Medulla oblongata (tissue), 1 donor: Measurements from ENCODE around the gene ITIH3.

Experiments used
- DNase-seq: peaks from one replicate; pipeline ENCODE4 v3.0.0-alpha.2; 2015; ENCODE audit errors: extremely low spot score

The ITIH3 gene

DNA sequence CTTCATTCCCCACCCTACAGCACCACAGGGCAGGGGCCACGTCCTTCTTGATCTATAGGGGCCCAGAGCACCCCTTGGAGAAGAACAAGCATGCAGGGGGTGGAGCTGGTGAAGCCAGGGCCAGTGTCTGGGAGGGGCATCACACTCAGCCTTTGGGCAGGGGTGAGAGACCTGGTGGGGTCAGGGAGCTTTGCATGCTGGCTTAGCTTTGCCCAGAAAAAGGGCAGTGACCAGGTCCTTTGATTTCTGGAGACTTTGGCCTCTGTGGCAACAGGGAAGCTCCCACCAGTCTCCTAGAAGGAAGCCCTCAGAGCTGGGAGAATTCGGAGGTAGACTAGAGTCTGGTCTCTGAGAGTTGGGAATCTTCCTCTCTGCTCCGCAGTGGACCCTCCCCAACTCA is 34.9 kb downstream of the ITIH3 start:
- no peak for DNase-seq

DNA sequence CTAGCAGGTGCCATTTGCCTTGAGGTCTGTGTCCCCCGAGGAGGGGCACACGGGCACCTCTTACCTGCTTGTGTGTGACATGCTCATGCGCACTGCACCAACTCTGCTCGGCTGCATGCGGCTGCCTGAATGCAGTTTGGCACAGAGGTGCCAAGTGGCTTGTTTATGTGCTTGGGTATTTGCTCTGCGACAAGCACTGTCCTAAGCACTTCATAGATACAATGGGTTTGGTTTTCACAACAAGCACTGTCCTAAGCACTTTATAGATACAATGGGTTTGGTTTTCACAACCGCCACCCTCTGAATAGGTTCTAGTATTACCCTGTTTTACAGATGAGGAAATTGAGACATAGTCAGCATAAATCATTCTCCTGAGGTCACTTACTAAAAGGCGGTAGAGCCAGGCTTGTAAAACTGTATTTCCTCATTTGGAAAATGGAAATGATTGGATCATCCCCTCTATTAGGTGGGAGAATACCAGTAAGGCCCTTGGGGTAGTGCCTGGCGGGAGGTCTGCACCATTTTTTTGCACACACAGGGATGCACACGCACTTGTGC is 35.4 kb downstream of the ITIH3 start:
- no peak for DNase-seq

DNA sequence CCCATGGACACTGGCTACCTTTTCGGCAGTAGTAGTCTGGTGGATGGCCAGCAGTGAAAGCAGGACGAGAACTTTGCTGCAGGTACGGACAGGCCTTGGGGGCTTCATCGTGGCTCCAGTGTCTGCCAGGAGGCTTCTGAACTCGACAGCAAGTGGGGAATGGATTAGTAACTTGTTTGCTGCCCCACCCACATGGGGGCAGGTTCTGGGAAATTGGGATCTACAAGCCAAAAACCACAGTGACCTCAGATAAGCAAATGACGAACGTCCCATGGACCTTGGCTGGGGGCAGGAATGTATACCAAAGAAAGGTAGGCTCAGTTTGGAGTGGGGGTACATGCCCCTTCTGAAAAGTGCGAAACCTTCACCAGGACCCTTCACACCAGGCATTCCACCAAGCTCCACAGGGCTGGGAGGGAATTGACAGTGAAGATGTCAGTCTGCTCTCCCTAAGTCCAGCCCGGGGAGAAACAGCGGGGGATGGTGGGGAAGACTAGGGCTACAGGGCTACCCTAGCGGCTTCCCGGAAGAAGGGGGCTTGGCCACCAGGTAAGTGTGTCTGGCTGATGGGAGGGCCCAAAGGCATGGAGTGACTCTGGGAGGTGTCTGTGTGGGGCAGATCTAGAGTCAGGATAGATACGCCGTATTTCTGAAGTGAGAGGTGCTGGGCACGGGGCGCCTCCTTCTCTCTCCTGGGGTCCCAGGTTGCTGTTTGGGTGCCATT is 36.1 kb downstream of the ITIH3 start, which contains the start of gene ITIH4:
Gene ITIH4 (minus strand): TSS at position 138 of the 724 bp plus-strand sequence. CDS start 30 bp downstream, at position 108.
- no peak for DNase-seq

DNA sequence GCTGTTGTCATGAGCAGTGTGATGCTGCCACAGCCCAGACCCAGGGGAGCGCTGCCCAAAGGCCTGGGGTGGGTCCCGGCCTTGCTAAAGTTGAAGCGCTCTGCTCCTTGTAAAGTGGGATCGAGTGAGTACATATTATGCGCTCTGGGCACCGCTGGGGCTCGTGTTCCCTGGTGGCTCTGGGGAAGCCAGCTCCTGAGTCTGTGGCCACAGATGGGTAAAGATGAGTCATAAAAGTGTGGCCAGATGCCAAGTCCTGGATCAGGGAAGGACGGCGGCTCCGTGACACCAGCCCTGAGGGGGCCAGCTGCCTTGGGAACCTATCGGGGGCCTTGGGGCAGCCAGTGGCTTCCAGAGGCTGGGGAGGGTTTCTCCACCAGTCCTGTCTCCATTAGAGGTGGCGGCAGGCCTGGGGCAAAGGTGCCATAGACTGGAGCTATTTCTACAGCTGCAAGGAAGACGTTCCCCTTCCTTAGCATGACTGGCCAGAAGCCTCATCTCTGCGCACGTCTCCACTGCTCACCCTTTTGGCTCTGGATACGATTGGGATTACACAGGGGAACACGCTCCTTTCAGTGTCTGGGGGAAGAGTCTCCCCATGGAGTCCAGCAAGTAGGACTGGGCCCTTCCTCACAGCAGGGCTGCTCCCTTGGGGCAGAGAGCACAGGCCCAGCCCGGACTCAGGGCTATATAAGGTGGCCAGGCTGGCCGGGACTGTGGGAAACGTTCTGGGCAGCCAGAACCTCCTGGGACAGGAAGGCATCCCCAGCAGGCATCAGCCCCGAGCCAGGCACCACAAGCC is 37.1 kb downstream of the ITIH3 start:
- DNase-seq = no peak

DNA sequence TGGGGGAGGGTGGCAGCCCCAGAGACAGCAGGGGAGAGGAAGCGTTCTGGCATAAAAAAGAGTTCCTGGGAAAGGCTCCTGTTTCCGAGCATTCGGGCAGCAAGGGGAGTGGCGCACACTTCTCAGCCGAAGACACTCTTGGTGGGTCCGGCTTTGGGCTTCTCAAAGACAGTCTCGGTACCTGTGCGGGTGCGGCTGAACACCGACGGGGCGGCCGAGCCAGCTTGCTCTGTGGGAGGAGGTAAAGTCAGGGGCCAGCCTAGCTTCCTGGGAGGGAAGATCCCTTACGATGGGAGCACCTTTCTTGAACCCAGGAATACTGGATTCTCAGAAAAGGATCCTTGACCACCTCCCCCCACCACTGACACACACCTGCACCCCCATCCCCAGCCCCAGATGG is 38.6 kb downstream of the ITIH3 start:
- DNase-seq = no peak

GRCh38 chr3:52834871-52835501 is 40.4 kb downstream of the ITIH3 start, which contains the start of gene MUSTN1:
MUSTN1 (minus strand) TSS chr3:52835019; CDS start chr3:52834948, 71 bp downstream.
- no peak for DNase-seq

DNA sequence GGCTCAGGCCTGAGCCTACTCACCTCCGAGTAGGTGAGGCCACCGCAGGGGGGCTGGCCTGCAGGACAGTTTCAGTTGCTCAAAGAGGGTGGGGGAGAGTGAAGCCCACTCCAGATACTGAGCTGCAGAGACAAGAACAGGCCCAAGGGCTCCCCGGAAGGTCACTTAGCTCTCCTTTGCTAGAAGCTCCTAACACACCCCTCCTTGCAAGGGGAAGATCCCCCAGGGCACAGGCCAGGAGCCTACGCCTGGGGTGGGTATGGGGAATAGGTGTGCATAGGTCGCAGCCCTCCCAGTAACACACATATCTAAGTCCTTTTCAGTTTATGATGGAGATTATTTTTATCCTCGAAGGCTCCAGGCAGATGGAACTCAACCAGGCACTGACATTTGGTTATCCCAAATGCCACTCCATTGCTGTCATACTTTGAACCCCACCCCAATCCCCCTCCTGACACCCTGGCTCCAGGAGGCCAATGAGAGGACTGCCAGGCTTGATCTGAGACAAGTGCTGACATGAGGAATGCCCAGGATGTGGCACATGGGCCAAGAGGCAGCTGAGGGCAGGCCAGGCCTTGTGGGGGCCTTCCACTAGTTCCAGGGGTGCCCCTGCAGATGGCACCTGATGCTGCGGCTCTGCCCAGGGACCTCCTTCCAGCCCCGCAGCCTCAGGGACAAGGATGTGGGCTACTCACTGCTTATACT is 41.3 kb downstream of the ITIH3 start:
- DNase-seq = no peak

GRCh38 chr3:52836471-52836845 is 41.9 kb downstream of the ITIH3 start:
- no peak for DNase-seq

GRCh38 chr3:52836986-52837385 is 42.4 kb downstream of the ITIH3 start:
- no peak for DNase-seq

GRCh38 chr3:52838561-52839267 is 44.1 kb downstream of the ITIH3 start:
- no peak for DNase-seq

DNA sequence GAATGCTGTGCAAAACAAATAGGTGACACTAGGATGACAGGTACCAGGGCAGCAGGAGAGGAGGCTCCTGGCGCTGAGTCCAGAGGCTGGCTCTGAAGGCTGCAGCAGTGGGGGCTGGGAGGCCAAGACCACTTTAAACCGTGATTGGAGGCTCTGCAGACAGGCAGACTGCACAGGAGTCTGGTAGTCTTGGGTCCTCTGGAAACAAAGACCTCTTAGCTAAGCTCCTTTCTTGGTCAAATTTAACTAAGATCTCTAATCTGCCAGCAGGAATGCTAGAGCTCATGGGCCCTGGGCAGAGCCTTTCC is 44.6 kb downstream of the ITIH3 start:
- no peak for DNase-seq

DNA sequence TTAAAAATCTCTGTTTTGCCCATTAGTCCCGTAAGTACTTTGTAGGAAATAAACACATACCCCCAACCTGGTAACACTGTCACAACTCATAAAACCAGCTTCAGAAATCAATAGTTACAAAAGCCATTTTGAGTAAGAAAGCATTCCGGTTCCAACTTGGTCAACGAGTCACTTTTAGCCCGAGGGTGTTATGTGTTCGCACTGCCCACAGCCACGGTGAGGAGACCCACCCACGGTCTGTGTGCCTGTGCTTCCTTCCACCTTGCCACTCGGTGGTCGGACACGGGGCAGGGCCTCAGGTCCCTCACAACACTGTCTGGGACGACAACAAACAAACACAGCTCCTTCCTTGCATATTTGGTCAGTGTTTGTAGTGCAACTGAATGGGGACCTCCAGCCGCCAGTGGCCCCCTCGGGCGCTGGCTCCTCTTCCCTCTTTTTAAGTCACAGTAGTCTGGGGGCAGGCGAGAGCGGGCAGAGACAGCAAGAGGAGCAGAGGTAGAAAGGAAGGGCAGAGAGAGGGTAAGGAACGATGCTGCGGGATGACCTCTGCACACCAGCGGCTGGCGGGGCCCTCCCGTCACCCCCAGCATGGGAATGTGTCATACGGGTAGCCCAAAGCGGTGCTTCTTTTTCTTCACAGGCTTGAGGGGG is 45.4 kb downstream of the ITIH3 start:
- no peak for DNase-seq

DNA sequence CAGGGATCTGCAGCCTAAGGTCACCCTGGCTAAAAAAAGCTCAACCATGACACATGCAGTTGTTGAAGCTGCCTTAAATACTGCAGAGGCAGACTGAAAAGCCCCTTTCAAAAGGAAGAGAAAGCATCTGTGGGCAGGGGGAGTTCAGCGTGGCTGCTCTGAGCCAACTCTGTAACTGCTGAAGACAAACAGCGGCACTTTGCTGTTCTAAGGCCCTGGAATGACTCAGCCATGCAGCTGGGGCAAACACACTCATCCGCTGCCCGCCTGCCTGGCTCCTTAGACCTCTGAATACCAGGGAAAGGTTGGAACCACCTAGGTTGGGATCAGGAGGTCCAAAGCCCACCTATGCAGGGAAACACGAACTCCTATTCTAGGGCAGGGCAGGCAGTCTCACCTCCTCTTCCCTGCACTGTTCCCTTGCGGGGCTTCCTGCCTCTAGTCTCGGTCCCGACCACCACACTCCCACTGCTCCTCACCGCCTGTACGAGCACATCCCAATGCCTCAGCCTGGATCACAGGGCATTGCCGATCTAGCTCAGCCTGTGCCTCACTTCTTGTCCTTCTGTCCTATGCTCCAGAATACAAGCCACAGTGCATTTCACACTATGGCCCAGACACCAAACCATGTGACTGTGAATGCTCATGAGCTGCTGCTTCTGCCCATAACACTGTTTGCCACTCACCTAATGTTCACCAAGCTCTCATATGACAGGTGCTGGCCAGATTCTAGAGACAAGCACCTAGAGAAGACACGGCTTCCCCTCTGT is 46.8 kb downstream of the ITIH3 start:
- DNase-seq = no peak

DNA sequence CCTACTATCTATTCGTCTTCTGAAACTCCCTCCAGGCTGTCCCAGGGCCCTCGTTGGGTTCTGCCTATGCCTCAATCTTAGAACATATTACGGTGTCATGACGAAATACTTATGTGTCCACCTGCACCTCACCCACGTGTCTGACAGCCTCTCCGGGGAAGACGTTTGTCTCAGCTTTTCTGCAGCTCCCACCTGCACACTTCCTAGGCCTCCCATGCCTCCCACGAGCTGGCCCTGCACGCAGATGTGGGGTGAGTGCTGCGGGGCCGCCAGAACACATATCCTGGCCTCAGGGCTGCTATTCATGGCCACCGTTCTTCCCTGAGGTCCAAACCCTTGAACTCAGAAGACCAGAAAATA is 47.4 kb downstream of the ITIH3 start:
- DNase-seq = no peak

DNA sequence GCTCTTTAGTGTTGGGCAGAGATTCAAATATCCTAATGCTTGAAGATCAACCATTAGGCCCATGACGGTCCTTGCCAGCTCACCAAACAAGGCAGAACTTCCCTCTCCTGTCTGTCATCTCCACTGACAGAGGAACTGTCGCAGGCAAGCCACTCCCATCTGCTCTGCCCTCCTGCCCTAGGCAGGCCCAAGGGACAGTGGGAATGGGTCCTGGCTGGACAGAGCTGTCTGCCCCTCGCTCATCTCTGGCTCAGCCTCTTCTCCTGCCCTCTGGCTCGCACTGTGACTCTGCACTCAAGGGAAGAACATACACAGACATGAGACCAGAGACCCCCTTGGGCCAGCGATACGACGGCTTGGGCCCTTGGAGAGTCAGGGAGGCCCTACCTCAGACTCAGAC is 47.8 kb downstream of the ITIH3 start:
- no peak for DNase-seq

DNA sequence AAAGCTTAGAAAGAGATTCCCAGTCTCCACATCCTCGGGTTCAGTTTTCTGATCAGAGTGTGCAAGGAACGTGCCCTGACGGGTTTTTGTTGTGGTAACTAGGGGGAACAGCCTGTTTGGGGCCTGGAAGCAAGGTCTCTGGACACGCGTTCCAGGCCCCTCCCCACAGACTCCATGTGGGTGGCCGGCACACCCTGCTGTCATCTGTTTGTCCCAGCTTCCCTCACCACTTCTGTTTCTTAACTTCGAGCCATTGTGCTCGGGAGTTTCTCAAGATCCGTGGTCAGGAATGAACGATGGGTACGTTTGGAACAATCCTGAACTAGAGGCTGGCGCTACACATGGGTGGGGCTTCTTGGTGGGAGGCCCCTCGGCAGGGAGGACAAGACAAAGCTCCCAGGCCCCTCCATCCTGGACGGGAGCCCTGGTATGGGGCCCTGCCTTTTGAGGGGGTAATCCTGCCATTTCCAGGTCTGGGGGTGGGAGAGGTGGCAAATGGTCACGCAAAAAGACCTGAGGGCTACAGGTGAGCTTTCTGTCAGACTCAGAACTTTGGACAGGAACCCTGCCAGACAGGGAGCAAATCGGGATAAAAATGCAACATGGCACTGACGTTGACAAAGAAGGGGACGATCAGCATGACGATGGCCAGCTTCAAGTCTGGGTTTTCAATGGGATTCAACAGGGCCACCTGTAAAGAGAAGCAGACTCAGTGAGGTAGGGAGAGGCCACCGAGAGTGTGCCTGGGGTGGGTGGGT is 48.7 kb downstream of the ITIH3 start:
- no peak for DNase-seq

- DNase-seq = no peak
Measured at GRCh38 chr3:52843881-52844280, 49.3 kb downstream of the ITIH3 start.

GRCh38 chr3:52844290-52844975 is 49.8 kb downstream of the ITIH3 start:
- no peak for DNase-seq

GRCh38 chr3:52845157-52845556 is 50.6 kb downstream of the ITIH3 start:
- DNase-seq = peak; percentile 58
